ENCODE data around the gene TCP11L2.

TCP11L2 gene

GRCh38 chr12:106302401-106303201, at the start of gene TCP11L2:
Gene TCP11L2 (plus strand): TSS chr12:106302733. CDS start chr12:106311076, 8,343 bp downstream.
- no peak for FAIRE-seq

- no peak for FAIRE-seq
Observed at GRCh38 chr12:106254724-106255123, 47.8 kb upstream of the TCP11L2 start.

GRCh38 chr12:106255493-106255892, 47.0 kb upstream of the TCP11L2 start:
- FAIRE-seq, result no peak

GRCh38 chr12:106255952-106256351, 46.6 kb upstream of the TCP11L2 start:
- FAIRE-seq, result no peak

GRCh38 chr12:106256524-106256923, 46.0 kb upstream of the TCP11L2 start:
- no peak for FAIRE-seq

GRCh38 chr12:106258226-106258625, 44.3 kb upstream of the TCP11L2 start:
- no peak for FAIRE-seq

GRCh38 chr12:106258935-106259334, 43.6 kb upstream of the TCP11L2 start:
- FAIRE-seq, result no peak

- no peak for FAIRE-seq
Observed at GRCh38 chr12:106265116-106265515, 37.4 kb upstream of the TCP11L2 start.

GRCh38 chr12:106267535-106267934, 35.0 kb upstream of the TCP11L2 start:
- no peak for FAIRE-seq

- FAIRE-seq, result no peak
Observed at GRCh38 chr12:106269150-106269771, 33.3 kb upstream of the TCP11L2 start.

- FAIRE-seq, result no peak
Observed at GRCh38 chr12:106271575-106272505, 30.7 kb upstream of the TCP11L2 start.

GRCh38 chr12:106273491-106273890, 29.0 kb upstream of the TCP11L2 start:
- FAIRE-seq, result no peak

- FAIRE-seq, result no peak
Observed at GRCh38 chr12:106274012-106274411, 28.5 kb upstream of the TCP11L2 start.

- FAIRE-seq, result no peak
Observed at GRCh38 chr12:106274575-106275121, 27.9 kb upstream of the TCP11L2 start.

GRCh38 chr12:106275458-106275857, 27.1 kb upstream of the TCP11L2 start:
- no peak for FAIRE-seq

GRCh38 chr12:106276032-106276740, 26.3 kb upstream of the TCP11L2 start:
- no peak for FAIRE-seq

GRCh38 chr12:106280106-106280505, 22.4 kb upstream of the TCP11L2 start:
- FAIRE-seq, result no peak

GRCh38 chr12:106281056-106281782, 21.3 kb upstream of the TCP11L2 start:
- FAIRE-seq, result no peak

GRCh38 chr12:106281804-106282203, 20.7 kb upstream of the TCP11L2 start:
- no peak for FAIRE-seq

- no peak for FAIRE-seq
Observed at GRCh38 chr12:106282457-106283097, 20.0 kb upstream of the TCP11L2 start.
